PFSK-1 (cell line): Measurements from ENCODE around the gene POLR1E. TPM values are rescaled to one million over a fixed set of nuclear protein-coding genes. Genes with fewer than 3 reads are reported as not detected.

Source experiments
- FOXP2 ChIP-seq: optimal IDR thresholded peaks from 2 replicates; pipeline ENCODE3; 2011; ENCODE audit warnings: borderline replicate concordance, control low read depth, inconsistent platforms; ENCODE audit not compliant: insufficient read depth; ENCODE audit errors: extremely low read length, extremely low read depth
- POLR2AphosphoS5 ChIP-seq: IDR thresholded peaks from 2 replicates; pipeline ENCODE4 v1.6.1; 2012; ENCODE audit warnings: low read depth, mild to moderate bottlenecking, control low read depth, low read length, moderate library complexity
- REST ChIP-seq, 2 experiments: IDR thresholded peaks; 2 replicates each; pipeline versions ENCODE4 v1.6.1 to v1.8.0; 2011 to 2012; ENCODE audit warnings: low read depth in 2 of 2, low read length in 2 of 2, control low read depth in 1 of 2, inconsistent platforms in 1 of 2, mild to moderate bottlenecking in 1 of 2, moderate library complexity in 1 of 2; ENCODE audit not compliant: insufficient read depth in 1 of 2
- SIN3A ChIP-seq: IDR thresholded peaks from 2 replicates; pipeline ENCODE4 v1.6.1; 2012; ENCODE audit warnings: mild to moderate bottlenecking, low read length, moderate library complexity, borderline replicate concordance; ENCODE audit not compliant: insufficient read depth
- TAF1 ChIP-seq: IDR thresholded peaks from 2 replicates; pipeline ENCODE4 v1.6.1; 2012; ENCODE audit warnings: low read length, control low read depth, borderline replicate concordance; ENCODE audit not compliant: insufficient read depth
- polyA plus RNA-seq: library from polyadenylated mRNA; unstranded; fragments of >200 nt; gene quantifications from one replicate; pipeline ENCODE4 v1.2.1, GENCODE V29; 2012; ENCODE audit warnings: low read depth, missing spikeins; ENCODE audit not compliant: insufficient read length

The POLR1E gene
- 29.2 TPM for polyA plus RNA-seq

GRCh38 chr9:37485389-37486255, at the start of gene POLR1E:
TSS of gene POLR1E (plus strand) at chr9:37485948. CDS start at chr9:37486048, 100 bp downstream.
- TF ChIP-seq REST (IDR thresholded peaks at IDR 0.05; ENCODE audit: insufficient read depth in 1 of 2, low read depth in 2 of 2, low read length in 2 of 2) (peak in 1 of 2 experiments; percentile 41; a peak in 1 of 4 replicates), FOXP2 (peak; percentile 64), POLR2AphosphoS5 (peak; percentile 93), SIN3A (peak; percentile 91), TAF1 (peak; percentile 74; the same call in 1 of the 2 replicates)

GRCh38 chr9:37436540-37436939, 49.2 kb upstream of the POLR1E start:
- TF ChIP-seq FOXP2, result no peak
- no peak for TF ChIP-seq SIN3A
- no peak for TF ChIP-seq POLR2AphosphoS5
- TF ChIP-seq TAF1, result no peak
- no peak for TF ChIP-seq REST (IDR thresholded peaks at IDR 0.05; ENCODE audit: insufficient read depth in 1 of 2, low read depth in 2 of 2, low read length in 2 of 2)

GRCh38 chr9:37437010-37437409, 48.7 kb upstream of the POLR1E start:
- TF ChIP-seq REST (IDR thresholded peaks at IDR 0.05; ENCODE audit: insufficient read depth in 1 of 2, low read depth in 2 of 2, low read length in 2 of 2) (no peak), SIN3A (no peak), TAF1 (no peak), POLR2AphosphoS5 (no peak), FOXP2 (no peak)

GRCh38 chr9:37437621-37438020, 48.1 kb upstream of the POLR1E start:
- TF ChIP-seq TAF1 (no peak), REST (IDR thresholded peaks at IDR 0.05; ENCODE audit: insufficient read depth in 1 of 2, low read depth in 2 of 2, low read length in 2 of 2) (no peak), FOXP2 (no peak), POLR2AphosphoS5 (no peak), SIN3A (no peak)
